Parathyroid adenoma (tissue), 2 donors: ENCODE results near the gene PCNX2.

Experiments
- H2AFZ ChIP-seq: fragments of 300-600 bp; sonication (generic); one replicate; pipeline ENCODE4 v1.7.0; 2017; ENCODE audit warnings: antibody characterized with exemption, mild to moderate bottlenecking
- H3K27ac ChIP-seq: fragments of 300-600 bp; sonication (generic); one replicate; pipeline ENCODE4 v1.7.0; 2017
- H3K27me3 ChIP-seq: fragments of 300-600 bp; sonication (generic); one replicate; pipeline ENCODE4 v1.7.0; 2017; ENCODE audit warnings: low read length; ENCODE audit not compliant: control insufficient read depth, insufficient read depth
- H3K36me3 ChIP-seq: fragments of 300-600 bp; sonication (generic); one replicate; pipeline ENCODE4 v1.7.0; 2017; ENCODE audit warnings: low read length; ENCODE audit not compliant: control insufficient read depth, insufficient read depth
- H3K4me1 ChIP-seq: fragments of 300-600 bp; sonication (generic); one replicate; pipeline ENCODE4 v1.7.0; 2017; ENCODE audit warnings: control low read depth
- H3K4me2 ChIP-seq: fragments of 300-600 bp; sonication (generic); one replicate; pipeline ENCODE4 v1.7.0; 2017; ENCODE audit warnings: low read length
- H3K4me3 ChIP-seq: fragments of 300-600 bp; sonication (generic); one replicate; pipeline ENCODE4 v1.7.0; 2017; ENCODE audit warnings: low read depth, low read length
- H3K79me2 ChIP-seq: fragments of 300-600 bp; sonication (generic); one replicate; pipeline ENCODE4 v1.7.0; 2017; ENCODE audit warnings: control low read depth
- H3K9ac ChIP-seq: fragments of 300-600 bp; sonication (generic); one replicate; pipeline ENCODE4 v1.7.0; 2017; ENCODE audit warnings: mild to moderate bottlenecking
- H3K9me3 ChIP-seq: fragments of 300-600 bp; sonication (generic); one replicate; pipeline ENCODE4 v1.7.0; 2017; ENCODE audit warnings: low read length; ENCODE audit not compliant: control insufficient read depth
- CTCF ChIP-seq: fragments of 300-600 bp; sonication (generic); IDR thresholded peaks from one replicate; pipeline ENCODE4 v1.7.0; 2017; ENCODE audit warnings: antibody characterized with exemption, mild to moderate bottlenecking
- donor health status: primary hyperparathyroidism.

Gene PCNX2

GRCh38 chr1:233252441-233252840, 43.1 kb downstream of the PCNX2 start:
- Histone ChIP-seq H3K27me3 (no peaks in the 10 kb centered on the region), H3K36me3 (no peaks in the 10 kb centered on the region), H3K79me2 (no peaks in the 10 kb centered on the region), H3K4me3 (no peak overlapping the region), H3K9ac (no peak overlapping the region), H3K4me2 (no peak overlapping the region), H3K4me1 (no peaks in the 10 kb centered on the region), H3K27ac (no peak overlapping the region), H2AFZ (no peak overlapping the region), H3K9me3 (no peaks in the 10 kb centered on the region)
- no peak for TF ChIP-seq CTCF

GRCh38 chr1:233251201-233251720, 44.3 kb downstream of the PCNX2 start:
- H2AFZ ChIP-seq = no peak overlapping the region
- no peaks in the 10 kb centered on the region for H3K4me1 ChIP-seq
- no peak overlapping the region for H3K4me2 ChIP-seq
- H3K27me3 ChIP-seq = no peaks in the 10 kb centered on the region
- H3K4me3 ChIP-seq = no peak overlapping the region
- H3K79me2 ChIP-seq = no peaks in the 10 kb centered on the region
- no peak overlapping the region for H3K9ac ChIP-seq
- no peak overlapping the region for H3K27ac ChIP-seq
- no peaks in the 10 kb centered on the region for H3K9me3 ChIP-seq
- no peaks in the 10 kb centered on the region for H3K36me3 ChIP-seq
- TF ChIP-seq CTCF = no peak

GRCh38 chr1:233248014-233248413, 47.5 kb downstream of the PCNX2 start:
- Histone ChIP-seq H3K4me1 (no peaks in the 10 kb centered on the region), H3K27me3 (no peaks in the 10 kb centered on the region), H3K4me3 (no peak overlapping the region), H3K79me2 (no peaks in the 10 kb centered on the region), H3K9me3 (no peaks in the 10 kb centered on the region), H3K27ac (no peak overlapping the region), H3K36me3 (no peaks in the 10 kb centered on the region), H2AFZ (no peak overlapping the region), H3K4me2 (no peak overlapping the region), H3K9ac (no peak overlapping the region)
- no peak for TF ChIP-seq CTCF

- H3K36me3 ChIP-seq = no peaks in the 10 kb centered on the region
- no peaks in the 10 kb centered on the region for H3K27me3 ChIP-seq
- no peaks in the 10 kb centered on the region for H3K9me3 ChIP-seq
- TF ChIP-seq CTCF = no peak
- no peak overlapping the region for H3K9ac ChIP-seq
- H3K79me2 ChIP-seq = no peaks in the 10 kb centered on the region
- H3K4me3 ChIP-seq = no peak overlapping the region
- H2AFZ ChIP-seq = no peak overlapping the region
- no peak overlapping the region for H3K27ac ChIP-seq
- no peak overlapping the region for H3K4me2 ChIP-seq
- no peaks in the 10 kb centered on the region for H3K4me1 ChIP-seq
These were observed 48.6 kb downstream of the PCNX2 start for GRCh38 chr1:233246965-233247364.

- TF ChIP-seq CTCF = no peak
These were observed 50.2 kb downstream of the PCNX2 start for GRCh38 chr1:233245191-233245765.

More at GRCh38 chr1:233245191-233245765, 50.2 kb downstream of the PCNX2 start:
- no peak overlapping the region for H3K4me2 ChIP-seq
- H2AFZ ChIP-seq = no peak overlapping the region
- no peak overlapping the region for H3K4me3 ChIP-seq
- H3K9ac ChIP-seq = no peak overlapping the region
- H3K79me2 ChIP-seq = no peaks in the 10 kb centered on the region
- H3K27me3 ChIP-seq = no peaks in the 10 kb centered on the region
- H3K9me3 ChIP-seq = no peaks in the 10 kb centered on the region
- no peak overlapping the region for H3K27ac ChIP-seq
- H3K4me1 ChIP-seq = no peaks in the 10 kb centered on the region
- H3K36me3 ChIP-seq = no peaks in the 10 kb centered on the region
